ENCODE data around the gene USP40.

- no peak for TF ChIP-seq EZH2 (IDR thresholded peaks at IDR 0.05; ENCODE audit: low read length)
- TF ChIP-seq CTCF (optimal IDR thresholded peaks at IDR 0.05 in 1 of 3, IDR thresholded peaks at IDR 0.05 in 1 of 3, conservative IDR thresholded peaks at IDR 0.05 in 1 of 3; ENCODE audit: extremely low read depth in 1 of 3, insufficient read depth in 2 of 3, low read length in 3 of 3): no peak
Observed at GRCh38 chr2:233434666-233435330, 131.8 kb downstream of the USP40 start.

All from keratinocyte (primary cell).